HG03280 (cell line): ENCODE measurements around the gene TMEM8B.
"Not testable (repeated sequence)": the region's sequence is repeated elsewhere in the genome, so short reads cannot be mapped to it uniquely, and the experiment has no call there.

Source experiments
- ATAC-seq: cut with Tn5 transposase; IDR thresholded peaks from one replicate; pipeline ENCODE4 v1.9.1; 2021; ENCODE audit warnings: mild to moderate bottlenecking, moderate library complexity; ENCODE audit not compliant: unreplicated experiment

Gene TMEM8B

DNA sequence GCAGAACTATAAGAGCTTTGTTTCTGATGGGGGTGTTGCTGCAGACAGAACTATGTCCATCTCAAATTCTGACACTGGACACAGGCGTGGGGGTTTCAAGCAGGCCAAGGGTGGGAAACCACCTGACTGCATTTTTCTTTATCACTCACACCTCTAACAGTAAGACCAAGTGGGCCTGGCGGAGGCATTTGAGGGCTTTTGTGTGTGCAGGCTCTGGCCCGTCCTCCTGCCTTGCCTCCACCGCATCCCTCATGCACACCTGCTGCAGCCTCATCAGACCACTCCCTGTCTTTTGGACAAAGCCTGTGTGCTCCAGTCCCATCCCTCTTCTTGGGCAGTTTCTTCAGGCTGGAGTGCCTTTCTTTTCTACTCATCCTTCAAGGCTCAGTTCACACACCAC, 33.3 kb downstream of the TMEM8B start:
- ATAC-seq, result no peak

GRCh38 chr9:35863583-35863982, 34.6 kb downstream of the TMEM8B start:
- ATAC-seq, result no peak

GRCh38 chr9:35864695-35865255, 35.7 kb downstream of the TMEM8B start:
- ATAC-seq, result no peak

DNA sequence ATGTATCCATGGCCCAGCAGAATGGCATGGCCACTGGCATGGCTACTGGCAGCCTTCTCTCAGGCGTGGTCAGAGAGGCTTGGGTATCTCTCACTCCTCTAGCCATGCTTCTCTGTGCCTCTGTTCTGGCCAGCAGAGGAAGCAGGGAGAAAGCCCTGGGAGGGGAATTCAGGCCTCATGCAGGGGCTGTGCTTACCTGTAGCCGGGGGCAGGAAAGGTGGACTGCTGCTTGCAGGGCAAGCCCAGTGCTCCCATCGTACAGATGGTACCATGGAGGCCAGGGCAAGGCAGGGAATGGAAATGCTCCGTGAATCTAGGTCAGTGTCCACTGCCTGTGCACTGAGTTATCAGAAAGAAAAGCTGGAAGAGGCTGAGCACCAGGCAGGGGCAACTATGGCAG, 38.5 kb downstream of the TMEM8B start:
- ATAC-seq, result no peak

DNA sequence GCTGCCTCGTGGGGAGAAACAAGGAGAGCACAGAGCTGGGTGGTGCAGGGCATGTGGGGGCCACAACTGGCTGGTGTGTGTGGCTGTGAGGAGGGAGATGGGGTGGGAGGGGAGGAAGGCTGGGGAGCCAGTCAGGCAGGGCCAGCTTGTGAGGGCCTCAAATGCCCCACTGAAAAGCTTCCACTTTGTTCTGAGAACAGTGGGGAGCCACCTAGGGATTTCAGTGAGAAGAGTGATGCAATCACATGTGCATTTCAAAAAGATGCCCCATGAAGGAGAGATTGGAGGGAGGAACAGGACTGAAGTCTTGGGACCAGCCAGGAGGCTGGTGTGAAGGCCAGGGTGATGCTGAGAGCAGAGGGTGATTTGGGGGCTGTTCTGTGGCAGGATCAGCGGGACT, 39.9 kb downstream of the TMEM8B start:
- no peak for ATAC-seq

DNA sequence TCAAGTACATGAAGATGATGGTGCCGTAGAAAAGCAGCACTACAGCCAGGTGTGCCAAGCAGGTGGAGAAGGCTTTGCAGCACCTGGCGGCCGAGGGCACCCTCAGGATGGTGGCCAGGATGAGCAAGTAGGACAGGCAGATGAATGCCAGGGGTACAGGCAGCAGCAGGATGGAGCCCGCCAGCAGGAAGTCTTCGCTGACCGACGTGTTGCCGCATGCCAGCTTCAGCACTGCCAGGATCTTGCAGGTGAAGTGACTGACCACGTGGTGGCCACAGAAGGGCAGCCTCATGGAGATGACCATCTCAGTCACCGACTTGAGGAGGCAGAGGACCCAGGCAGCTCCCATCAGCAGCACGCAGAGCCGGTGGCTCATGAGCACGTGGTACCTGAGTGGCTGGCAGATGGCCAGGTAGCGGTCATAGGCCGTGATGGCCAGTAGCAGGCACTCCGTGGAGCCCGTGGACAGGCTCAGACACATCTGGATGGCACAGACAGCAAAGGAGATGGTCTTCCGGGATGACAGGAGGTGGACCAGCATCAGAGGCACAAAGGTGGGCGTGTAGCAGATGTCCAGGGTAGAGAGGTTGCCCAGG, 40.7 kb downstream of the TMEM8B start:
- ATAC-seq, result no peak

DNA sequence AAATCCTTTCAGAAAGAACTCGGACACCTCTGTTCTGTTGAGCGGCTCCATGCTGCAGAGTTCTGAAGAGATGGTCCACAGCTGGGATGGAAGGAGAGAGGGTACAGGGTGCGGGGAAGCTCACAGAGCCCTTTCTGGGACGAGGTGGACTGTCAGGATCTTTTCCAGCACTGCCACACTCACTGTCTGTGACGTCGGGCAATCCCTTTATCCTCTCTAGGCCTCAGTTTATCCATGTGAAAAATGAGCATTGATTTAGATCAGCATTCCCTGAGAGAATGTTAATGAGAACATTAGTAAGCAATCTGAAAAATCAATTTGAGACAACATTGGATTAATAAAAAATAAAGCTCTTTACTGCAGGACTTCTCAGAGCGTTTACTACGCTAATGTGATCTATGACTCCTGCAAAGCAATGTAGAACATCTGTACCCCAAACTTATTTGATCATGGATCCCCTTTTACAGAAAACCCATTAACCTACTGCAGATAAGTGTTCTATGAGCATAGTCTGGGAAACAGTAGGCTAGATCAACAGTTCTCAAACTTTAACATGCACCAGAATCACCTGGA, 41.4 kb downstream of the TMEM8B start, which contains the start of gene OR13J1:
Gene OR13J1 (minus strand): TSS at position 51 of the 573 bp plus-strand sequence. CDS start 0 bp downstream, at position 51.
- ATAC-seq, result no peak

DNA sequence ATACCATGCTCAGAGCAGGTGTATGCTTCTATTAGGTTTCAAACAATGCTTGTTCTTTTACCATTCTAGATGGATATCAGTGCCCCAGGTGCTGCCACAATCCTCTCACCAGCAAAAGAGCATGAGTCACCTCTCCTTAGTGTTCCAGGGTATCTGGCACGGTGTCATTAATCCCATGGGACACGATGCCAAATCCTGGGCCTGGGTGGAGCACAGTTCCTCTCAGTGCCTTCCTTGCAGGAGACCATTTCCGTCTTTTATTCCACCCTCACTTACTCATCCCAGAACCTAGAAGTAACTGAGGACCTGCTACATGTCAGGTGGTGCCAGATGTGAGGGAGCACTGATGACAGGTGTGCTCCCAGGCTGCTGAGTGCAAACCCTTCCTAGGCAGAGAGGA, 42.5 kb downstream of the TMEM8B start:
- no peak for ATAC-seq

GRCh38 chr9:35872505-35872904, 43.5 kb downstream of the TMEM8B start:
- ATAC-seq, result no peak

GRCh38 chr9:35882263-35882848, 53.3 kb downstream of the TMEM8B start:
- no peak for ATAC-seq

DNA sequence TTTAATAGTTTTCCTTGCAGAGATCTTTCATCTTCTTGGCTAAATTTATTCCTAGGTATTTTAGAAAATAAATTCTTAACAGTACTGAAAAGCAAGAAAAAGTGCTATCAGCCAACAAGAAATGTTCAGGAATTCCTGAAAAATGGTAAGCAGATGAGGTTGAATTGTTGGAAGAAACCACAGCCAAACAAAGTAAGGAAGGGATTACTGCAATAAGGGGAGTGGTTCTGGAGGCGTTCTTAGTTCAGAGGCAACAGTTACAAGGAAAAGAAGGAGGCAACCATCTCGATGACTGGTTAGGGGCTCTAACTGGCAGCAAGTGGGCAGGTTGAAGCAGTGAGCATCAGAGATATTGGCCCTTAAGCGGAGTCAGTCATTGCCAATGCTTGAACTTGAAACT, 54.0 kb downstream of the TMEM8B start:
- ATAC-seq, result no peak

DNA sequence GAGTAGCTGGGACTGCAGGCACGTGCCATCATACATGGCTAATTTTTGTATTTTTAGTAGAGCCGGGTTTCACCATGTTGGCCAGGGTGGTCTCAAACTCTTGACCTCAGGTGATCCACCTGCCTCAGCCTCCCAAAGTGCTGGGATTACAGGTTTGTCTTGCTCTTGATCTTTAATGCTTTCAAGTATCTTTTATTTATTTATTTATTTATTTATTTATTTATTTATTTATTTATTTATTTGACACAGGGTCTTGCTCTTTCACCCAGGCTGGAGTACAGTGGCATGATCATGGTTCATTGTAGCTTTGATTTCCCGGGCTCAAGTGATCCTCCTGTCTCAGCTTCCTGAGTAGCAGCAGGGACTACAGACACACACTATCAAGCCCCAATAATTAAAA, 55.9 kb downstream of the TMEM8B start:
- ATAC-seq, result not testable (repeated sequence)

- ATAC-seq, result no peak
Observed at GRCh38 chr9:35891646-35892045, 62.6 kb downstream of the TMEM8B start.

DNA sequence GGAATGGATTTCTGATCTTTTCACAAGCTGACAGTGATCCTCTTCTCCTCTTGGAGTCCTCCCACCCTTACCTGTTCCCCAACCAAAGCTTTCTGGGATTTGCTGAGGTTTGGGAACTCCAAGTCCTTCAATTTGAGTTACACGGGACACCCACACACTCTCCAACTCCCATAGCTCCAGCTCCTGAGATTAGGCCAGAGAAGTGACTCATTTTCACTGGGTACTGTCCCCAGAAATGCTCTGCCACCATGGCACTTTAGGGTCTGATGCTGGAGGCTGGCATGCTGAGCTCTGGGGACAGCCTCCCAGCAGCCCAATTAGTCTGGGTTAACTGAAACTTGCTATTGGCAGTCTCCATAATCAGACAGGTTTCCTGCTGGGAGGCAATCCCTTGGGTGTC, 63.0 kb downstream of the TMEM8B start:
- no peak for ATAC-seq

- no peak for ATAC-seq
Observed at GRCh38 chr9:35896570-35896969, 67.5 kb downstream of the TMEM8B start.

- not testable (repeated sequence) for ATAC-seq
Observed at GRCh38 chr9:35897376-35898099, 68.5 kb downstream of the TMEM8B start.

DNA sequence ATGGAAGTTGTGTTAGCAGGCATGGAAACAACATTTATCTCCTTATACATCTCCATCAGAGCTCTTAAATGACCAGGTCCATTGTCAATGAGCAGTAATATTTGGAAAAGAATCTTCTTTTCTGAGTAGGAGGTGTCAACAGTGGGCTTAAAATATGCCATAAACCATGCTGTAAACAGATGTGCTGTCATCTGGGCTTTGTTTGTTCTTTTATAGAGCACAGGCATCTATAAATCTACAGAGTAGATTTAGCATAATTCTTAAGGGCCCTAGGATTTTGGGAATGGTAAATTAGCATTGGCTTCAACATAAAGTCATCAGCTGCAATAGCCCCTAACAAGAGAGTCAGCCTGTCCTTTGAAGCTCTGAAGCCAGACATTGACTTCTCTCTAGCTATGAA, 69.3 kb downstream of the TMEM8B start:
- ATAC-seq, result no peak

- ATAC-seq, result no peak
Observed at GRCh38 chr9:35899021-35899420, 70.0 kb downstream of the TMEM8B start.

- no peak for ATAC-seq
Observed at GRCh38 chr9:35903049-35903448, 74.0 kb downstream of the TMEM8B start.

- no peak for ATAC-seq
Observed at GRCh38 chr9:35904338-35904737, 75.3 kb downstream of the TMEM8B start.

DNA sequence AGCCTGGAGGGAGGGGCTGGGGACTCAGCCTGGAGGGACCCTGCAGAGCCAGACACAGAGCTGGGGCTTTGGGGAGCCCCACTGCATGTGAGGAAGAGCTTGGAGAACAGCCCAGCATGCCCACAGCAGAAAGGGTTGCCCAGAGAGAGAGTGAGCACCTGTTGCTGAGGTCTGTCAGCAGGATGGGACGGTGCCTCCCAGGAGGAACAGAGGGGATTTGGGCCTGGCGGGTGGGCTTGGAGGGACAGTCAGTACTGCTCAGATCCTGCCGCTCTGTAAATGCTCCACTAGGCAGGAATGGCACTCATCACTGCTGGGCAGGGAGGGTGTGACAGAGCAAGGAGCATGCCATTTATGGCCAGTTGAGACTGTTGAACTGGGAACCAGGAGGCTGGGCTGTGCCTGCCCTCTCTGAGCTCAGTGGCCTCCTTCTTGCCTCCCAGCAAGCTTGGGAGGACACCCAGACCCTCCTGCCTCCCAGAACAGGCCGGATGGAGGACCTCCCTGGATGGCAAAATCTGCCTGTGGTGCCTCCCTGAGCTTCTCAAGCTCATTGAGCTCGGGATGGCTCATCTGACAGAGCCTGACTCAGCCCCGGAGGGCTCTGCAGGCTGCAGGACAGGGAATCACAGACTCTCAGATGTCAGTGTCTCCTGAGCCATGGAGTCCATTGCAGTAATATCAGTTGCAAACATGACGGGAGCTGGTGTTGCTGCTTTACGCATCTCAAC, 76.2 kb downstream of the TMEM8B start:
- ATAC-seq, result no peak
